Anterior cingulate cortex (tissue), 58 donors: ENCODE results near the gene ADCYAP1R1.
A peak's percentile ranks its signal among the peaks of the same experiment; 100 is the strongest.

ENCODE experiments used
- DNase-seq, 58 donors: peaks; one replicate each; lab custom pipeline; 2025; lab: John Stamatoyannopoulos, UW

ADCYAP1R1 gene

DNA sequence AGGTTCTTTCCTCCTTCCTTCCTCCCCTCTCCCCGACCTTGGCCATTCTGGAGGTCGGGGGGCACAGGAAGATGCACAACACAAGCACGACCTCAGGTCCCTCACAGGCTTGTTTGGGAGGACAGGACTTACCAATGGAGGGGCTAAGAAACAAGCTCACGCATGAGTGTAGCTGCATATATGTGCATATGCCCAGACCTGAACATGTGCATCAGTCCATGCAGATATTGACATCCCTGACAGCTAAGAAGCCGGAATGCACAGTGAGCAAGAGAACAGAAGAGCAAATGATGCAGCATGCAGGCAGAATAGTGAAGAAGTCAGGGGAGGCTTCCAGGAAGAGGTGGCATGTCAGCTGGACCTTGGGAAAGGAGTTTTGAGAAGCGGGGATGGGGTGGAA lies 28.7 kb downstream of the ADCYAP1R1 start:
- no peak for DNase-seq

DNA sequence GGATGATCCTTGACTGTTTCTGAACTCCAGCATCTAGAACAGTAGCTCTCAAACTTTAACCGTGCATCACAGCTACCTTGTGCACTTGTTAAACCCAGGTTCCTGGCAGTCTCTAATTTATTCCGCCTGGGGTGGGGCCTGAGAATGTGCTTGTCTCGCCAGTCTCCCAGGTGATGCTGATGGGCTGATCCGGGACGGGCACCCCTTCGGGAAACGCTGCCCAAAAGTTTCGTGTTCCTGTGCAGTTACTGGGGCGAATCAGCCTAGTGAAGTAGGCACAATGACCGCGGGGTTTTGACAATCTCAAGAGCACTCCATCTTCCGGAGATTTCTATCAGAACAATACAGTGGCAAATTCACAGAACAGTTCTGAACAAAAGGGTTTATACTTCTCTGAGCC lies 29.9 kb downstream of the ADCYAP1R1 start:
- DNase-seq: no peak

DNA sequence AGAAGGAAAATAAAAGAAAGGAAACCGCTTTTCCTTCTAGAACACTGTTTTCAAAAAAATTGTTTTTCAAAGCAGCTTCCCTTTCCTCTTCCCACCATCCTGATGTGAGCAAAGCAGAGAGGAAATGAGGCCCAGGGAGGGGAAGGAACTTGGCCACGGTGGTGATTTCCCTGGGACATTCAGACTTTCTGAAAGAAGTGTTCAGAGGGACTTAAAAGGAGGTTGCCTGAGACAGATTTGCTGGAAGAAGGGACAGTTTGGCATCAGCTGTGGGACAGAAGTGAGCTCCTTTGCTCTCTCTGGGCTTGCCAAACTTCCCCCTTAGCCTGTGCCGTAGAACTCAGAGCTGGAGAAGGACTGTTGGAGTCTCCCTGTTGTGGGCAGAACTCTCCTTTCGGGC lies 30.3 kb downstream of the ADCYAP1R1 start:
- peak in 1 of 58 donors; percentile 19 for DNase-seq

DNA sequence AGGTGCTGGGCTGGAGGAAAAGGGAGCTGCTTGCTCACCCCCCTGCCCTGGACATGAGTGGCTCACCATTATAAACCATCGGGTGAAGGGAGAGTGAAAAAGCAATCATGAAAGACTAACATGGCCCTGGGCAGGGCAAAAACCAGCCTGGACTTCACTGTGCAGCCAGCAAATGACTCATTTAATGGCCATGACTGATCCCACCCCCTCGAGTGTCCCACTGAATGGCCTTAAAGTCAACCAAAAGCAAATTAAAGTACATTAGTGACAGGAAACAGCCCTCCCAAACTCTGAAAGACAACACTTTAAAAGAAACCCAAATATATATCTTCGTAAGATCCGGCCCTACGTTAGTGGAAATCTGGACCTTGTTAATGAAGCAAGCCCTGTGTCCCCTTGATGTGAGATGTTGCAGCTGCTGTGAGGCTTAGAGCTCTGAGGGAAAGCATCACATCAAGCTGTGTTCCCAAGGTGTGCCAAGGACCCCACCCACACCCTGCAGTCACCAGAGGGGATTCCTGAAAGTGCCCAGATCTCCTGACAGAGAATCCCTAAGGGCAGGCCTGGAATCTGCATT lies 31.2 kb downstream of the ADCYAP1R1 start:
- DNase-seq: no peak

DNA sequence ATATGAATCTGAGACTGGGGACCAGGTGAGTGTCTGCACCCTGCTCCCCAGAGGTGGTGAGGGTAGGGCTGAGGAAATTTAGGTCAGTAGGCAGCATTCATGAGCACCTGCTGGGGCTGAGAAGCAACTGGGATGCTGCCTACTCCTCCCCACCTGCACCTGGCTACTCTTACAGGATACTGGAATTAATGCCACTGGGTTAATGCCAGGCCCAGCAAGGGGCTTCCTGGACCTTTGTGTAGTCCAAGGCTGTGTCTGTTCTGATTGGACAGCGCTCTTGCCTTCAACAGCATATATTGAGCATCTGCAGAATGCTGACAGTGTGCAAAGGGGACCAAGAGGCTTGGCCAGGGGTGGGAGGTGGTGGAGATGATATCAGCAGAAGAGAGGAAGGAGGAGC lies 32.1 kb downstream of the ADCYAP1R1 start:
- no peak for DNase-seq

DNA sequence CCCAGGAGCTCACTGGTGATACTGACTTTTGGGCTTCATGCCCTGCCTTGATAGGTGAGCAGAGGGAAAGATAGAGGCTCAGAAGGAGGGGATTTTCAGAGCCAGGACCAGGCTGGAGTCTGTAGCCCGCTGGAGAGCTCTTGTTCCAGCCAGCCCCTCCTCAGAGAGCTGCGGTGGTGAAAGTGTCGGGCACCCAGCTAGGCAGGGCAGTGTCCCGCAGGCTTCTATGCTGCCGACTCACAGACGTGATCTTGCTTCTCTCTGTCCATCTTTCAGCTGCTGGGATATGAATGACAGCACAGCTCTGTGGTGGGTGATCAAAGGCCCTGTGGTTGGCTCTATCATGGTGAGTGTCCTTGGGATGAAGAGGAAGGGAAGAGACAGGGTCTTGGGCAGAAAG lies 35.2 kb downstream of the ADCYAP1R1 start:
- DNase-seq: no peak

DNA sequence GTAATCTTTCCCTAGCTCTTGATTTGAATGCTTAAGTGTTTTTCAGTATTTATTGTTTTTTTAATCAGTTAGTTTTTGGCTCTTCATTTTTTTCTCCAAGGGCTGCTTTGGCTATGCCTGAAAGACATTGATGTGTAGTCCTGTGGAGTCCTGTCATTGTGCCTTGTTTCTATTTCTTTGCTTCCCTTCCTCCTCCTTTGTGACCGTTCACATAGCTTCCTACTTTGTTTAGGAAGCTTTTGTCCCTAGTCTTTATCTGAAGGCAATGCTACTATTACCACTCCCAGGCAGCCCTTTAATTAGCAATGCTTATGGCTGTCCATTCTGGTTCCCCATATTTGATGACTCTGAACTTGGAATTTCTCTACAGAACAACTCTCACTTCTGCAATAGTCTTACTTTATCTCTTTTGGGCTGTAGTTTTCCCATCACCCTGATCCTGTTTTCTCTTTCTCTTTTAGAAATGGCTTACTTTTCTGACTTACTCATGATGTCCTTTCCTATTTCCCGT lies 39.9 kb downstream of the ADCYAP1R1 start:
- DNase-seq: no peak

DNA sequence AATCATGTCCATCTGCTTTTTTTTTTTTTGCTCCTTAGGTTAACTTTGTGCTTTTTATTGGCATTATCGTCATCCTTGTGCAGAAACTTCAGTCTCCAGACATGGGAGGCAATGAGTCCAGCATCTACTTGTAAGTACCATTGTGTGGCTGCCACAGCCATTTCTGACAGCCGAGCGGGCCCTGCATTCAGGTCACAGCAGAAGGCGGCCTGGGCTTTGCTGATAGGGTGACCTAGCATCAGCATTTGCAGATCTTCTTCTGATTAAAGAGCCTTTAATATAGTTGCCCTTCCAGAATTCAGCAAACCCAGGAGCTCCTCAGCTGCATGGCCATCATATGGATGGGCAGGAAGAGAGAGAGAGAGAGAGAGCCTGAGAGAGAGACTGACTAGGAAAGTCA lies 40.5 kb downstream of the ADCYAP1R1 start:
- no peak for DNase-seq

DNA sequence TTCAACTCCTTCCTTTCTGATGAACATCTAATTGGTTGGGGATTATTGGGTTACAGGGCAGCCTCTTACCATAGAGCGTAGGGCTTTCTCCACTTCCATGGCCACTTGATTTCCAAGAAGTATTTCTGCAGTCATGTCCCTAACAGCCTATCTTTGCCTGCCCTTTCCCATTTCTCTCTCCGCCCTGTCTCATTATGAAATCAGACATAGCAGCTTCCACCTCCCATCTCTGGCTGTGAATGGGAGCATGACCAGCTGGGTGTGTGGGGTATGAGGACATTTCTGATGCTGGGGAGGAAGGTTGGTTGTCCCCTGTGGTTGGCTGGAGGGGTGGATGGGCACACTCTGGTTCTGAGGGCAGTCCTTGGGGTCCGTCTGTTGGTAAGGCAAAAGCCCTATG lies 41.2 kb downstream of the ADCYAP1R1 start:
- DNase-seq: no peak

DNA sequence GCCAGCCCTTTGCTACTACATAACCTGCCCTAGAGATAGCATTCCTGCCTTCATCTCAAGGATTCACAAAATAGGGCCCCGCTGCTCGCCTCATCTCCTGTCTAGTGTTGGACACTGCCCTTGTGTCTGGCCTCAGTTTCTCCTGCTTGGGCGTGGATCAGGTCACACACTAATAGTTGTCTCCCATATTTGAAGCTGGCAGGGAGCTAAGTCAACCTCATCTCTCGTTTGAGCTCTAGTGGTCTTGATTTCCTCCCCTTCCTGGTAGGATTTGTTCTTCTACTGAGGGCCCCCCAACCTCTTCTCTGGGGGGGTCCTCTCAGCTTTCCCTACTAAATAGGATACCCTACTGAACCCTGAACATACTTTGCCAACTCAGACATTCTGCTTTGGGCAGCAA lies 42.2 kb downstream of the ADCYAP1R1 start:
- no peak for DNase-seq

DNA sequence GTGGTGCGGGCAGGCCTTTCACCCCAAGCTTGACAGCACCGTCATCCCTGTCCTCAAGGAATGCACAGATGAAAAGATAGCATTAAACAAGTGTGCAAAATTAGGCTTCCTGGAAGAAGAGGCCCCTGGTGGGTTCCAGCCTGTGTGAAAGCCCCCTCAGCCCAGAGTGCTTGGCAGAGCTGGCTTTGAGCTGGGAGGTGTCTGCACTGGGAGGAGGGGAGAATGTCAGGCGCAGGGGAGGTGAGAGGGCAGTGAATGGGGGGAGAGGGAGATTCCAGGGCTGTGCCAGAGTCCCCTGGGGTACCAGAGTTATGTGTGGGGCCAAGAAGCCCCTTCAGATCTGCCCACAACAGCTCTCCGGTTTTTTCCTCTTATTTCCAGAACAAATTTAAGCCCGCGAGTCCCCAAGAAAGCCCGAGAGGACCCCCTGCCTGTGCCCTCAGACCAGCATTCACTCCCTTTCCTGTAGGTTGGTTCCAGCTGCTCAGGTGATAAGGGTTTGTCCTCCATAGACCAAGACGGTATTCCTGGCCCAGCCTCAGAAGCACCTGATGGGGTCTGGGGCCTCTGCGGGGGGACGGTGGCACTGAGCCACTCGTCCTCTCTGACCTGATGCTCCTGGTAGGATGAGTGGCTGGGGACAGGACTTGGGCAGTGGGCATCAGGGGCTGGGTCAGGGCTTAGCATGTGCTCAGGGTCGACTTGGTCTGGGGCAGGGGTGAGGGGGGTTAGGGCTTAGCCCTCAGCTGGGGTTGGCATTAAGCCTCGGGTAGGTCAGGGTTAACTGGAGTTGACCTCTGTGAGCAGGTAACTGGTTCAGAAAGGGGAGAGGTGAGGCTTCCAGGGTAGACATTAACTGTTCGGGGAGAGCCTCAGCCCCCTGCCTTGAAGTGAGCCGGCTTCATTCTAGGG lies 43.4 kb downstream of the ADCYAP1R1 start:
- no peak for DNase-seq

DNA sequence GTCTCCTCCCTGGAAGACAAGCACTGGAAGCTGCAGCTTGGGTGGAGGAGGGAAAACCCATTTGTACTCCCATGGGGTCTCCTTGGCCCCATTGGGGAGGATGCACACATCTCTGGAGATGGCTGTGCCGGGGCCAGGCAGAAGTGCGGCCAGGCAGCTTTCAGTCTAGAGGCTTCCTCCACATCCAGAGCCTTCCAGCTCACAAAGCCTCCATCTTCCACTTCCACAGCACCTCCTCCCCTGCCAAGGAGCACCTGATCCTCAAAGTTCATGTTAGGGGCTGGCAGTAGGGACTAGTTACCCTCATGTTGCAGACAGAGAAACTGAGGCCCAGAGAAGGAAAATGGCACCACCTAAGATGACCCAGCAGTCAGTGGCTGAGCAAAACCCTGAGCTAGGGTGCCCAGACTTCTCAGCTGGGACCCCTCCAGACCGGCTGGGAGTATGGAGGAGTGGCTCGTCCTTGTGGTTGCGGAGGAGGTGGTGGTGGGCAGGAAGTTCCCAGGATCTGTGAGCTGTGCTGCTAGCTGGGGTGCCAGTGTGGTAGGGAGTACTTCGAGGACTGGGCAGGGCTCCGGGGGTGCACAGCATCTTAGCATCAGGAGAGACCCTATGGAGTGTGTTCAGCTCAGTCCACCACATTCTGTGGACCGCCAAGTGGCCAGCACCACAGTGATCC lies 44.2 kb downstream of the ADCYAP1R1 start:
- no peak for DNase-seq

DNA sequence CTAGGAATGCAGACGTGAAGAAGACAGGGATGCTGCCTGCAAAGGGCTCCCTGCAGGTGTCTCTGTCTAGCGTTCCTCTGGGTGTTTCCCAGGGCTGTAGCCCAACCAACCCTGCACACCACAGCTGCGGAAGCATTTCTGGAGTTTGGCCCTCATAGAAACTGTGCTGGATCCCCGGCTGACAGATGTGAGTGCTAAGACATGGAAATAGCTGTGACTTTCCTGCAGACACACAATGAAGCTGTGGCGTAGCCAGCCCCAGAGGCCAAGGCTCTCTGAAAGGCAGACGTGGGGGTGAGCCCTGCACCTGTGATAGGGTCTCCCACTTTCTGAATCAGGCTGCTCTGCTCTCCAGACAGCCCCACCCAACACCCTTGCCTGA lies 44.8 kb downstream of the ADCYAP1R1 start:
- peak in 1 of 58 donors; percentile 12 for DNase-seq

DNA sequence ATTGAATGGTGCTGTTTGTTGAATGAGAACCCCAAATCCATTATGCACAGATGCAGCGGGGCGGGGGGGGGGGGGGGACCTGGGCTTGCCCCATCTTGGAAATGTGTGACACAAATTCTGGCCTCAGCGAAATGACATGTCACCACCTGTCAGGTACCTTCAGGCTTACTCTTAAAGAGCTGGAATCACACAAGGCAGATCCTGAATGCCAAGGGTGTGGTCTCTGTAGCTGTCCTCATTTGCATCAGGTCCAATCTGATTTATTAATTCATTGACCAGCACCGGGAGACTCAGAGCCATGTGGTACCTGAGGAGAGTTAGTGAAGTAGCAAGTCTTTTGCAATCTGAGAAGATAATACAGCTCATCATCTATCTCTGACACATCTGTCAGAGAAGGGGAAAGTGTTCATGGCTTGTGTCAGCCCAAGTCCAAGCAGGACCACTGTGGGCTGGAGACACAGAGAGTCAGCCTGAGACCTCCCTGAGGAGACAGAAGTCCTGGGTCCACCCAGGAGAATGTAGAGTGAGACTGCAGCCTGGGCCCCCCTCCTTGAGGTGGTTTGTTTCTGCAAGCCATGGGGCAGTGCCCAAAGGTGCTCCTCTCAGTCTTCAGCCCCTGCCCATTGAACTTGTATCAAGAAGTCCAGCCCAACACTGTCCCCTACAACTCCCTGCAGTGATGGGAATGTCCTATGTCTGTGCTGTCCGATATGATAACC lies 46.7 kb downstream of the ADCYAP1R1 start:
- no peak for DNase-seq

DNA sequence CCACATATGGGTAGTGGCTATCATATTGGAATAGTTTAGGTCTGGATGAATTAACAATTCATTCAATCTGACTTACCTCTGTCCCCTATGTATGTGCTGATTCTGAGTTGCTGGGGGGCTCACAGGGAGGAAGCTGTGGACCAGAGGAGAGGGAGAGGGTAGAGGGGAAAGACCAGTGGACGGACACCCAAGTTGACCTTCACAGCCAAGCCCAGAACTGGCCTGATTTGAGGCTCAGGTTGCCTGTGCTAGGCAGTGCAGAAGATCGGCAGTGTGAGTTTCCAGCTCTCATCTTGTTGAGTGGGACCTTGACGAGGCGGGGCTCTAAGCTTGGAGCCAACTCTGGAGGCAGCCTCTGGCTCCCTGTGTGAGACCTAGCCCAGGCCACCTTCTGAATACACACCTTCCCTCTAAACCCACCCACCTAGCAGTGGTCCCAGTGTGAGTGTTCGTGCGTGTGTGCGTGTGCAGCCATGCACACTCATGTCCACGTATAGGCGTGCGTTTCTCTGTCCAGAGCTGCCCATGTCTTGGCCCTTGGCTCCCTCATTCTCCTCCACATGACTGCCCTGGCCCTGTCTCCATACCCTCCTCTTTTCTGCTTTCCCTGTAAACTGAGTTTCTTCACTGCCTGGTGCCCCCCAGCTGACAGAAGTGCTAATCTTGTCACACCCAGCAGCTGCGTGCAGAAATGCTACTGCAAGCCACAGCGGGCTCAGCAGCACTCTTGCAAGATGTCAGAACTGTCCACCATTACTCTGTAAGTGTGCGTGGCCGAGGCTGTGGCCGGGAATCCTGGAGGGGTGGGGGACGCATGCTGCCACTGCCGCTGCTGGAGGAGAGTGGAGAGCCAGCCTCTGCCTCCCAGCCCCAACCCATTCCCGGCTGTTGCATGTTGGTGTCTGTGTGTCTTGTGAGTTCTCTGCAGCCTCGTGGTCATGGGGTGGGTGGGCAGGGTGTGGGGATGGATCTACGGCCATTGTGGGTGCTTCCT lies 47.6 kb downstream of the ADCYAP1R1 start:
- DNase-seq: no peak

DNA sequence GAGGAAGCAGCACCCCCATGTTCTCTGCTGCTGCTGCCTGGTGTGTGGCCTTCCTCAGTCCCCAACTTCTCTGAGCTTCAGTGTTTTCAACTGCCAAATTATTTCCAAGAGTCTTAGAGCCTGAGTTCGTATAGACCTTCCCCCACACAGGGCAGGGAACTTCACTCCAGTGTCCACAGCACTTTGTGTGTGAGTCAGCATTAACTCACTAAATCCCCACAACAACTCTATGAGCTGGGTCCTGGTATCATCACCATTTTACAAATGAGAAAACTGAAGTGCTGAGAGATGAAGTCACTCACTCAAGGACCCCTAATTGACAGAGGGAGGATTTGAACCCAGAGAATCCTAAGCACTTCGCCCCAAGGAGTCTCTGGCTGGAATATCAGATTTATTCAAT lies 48.3 kb downstream of the ADCYAP1R1 start:
- DNase-seq: no peak

DNA sequence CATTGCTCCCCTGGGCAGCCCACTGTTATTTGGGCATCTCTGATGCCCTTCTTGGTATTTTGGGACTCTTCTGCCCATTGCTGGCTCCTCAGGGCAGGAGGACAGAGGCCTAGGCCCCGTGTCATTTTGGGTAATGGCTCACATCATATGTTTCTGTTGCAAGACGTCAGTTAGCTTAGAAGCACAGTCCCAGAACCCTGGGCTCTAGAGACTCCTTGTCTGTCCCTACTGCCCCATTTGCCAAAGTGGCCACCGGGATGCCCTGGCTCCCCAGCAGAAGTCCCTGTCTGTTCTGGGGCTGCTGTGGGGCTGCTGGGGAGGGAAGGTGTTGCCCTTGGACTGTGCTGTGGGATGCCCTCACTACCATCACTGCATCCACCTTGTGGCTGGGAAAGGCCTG lies 48.8 kb downstream of the ADCYAP1R1 start:
- DNase-seq: no peak

DNA sequence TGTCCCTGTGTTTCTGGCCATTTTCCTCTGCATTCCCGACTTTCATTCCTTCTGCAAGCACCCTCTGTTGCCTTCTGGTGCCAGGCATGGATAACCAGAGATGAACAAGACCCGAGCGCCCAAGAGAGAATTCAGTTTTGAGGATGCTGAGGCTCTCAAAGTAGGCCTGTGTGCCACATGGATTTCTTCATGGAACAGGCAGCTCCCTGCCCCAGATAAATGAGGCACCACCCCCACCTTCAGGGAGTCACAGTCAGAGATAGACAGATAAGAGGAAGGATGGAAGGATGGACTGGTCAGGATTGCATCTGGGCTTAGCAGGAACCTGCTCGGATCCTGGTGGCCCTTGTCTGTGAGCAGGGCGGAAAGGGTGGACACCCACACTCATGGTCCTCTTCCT lies 49.4 kb downstream of the ADCYAP1R1 start:
- DNase-seq: no peak

DNA sequence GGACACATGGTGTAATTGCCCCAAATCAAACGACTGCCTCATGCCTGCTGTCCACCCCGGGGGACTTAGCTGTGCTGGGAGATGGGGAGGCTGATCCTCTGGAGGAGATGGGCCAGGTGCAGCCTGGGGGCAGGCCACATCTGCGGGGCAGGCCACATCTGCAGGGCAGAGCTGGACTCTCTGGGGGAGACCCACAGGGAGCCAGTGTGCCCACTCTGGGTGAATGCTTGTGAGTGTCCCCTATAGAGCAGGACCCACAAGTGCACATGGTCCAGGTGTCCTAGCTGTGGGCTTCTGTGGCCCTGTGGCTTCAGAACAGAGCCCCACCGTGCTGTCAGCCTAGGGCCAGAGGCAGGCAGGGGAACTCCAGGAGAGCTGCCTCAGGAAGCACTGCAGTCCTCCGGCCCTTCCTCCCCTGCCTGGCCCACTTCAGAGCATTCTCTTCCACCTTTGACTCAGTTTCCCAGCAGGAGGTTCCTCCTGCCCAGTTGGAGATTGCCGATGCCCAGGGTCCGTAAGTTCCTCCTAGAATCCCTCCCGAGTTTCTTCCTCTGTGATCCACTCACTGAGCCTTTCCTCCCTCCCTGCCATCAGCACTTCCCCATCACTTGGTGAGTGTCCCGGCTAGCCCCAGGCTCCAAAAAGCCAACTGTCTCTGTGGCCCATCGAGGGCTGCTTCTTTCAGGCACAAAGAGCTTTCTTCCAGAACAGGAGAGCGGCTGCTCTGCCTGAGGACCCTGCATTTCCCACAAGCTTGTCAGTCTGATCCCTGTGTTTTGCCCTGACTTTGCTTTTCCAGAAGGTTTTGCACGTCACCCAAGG lies 50.3 kb downstream of the ADCYAP1R1 start:
- no peak for DNase-seq
